Loucy (cell line): ENCODE data around the gene ZBED3.

Source experiments
- EZH2phosphoT487 ChIP-seq: fragments of 200-600 bp; IDR thresholded peaks from 2 replicates; pipeline ENCODE4 v1.6.1; 2018; ENCODE audit warnings: antibody characterized with exemption, mild to moderate bottlenecking, moderate library complexity, borderline replicate concordance
- TF ChIP-seq, protein P1 (sequence below): fragments of 200-600 bp; sonication (generic); conservative IDR thresholded peaks from 2 replicates; pipeline ENCODE4 v1.5.1; 2014; ENCODE audit warnings: mild to moderate bottlenecking, antibody characterized with exemption, low read length

DNA sequence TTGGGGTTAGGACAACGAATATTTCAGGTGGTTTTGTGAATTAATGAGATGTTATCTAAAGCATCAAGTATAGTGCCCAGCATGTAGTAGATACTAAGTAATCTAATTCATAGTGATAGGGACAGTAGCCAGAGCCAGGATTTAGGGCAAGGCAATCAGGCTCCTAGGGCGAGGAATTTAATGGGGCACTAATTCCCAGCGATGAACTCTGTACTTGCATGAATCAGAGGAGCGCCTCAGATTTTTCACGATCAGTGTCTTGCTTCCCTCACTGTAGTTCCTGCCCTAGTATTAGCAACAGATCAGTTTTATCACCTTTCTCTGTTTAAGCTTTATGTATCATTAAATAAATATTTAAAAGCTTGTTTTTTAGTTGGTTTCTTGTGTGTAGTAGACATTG is 53.7 kb downstream of the ZBED3 start:
- TF ChIP-seq, protein P1, sequence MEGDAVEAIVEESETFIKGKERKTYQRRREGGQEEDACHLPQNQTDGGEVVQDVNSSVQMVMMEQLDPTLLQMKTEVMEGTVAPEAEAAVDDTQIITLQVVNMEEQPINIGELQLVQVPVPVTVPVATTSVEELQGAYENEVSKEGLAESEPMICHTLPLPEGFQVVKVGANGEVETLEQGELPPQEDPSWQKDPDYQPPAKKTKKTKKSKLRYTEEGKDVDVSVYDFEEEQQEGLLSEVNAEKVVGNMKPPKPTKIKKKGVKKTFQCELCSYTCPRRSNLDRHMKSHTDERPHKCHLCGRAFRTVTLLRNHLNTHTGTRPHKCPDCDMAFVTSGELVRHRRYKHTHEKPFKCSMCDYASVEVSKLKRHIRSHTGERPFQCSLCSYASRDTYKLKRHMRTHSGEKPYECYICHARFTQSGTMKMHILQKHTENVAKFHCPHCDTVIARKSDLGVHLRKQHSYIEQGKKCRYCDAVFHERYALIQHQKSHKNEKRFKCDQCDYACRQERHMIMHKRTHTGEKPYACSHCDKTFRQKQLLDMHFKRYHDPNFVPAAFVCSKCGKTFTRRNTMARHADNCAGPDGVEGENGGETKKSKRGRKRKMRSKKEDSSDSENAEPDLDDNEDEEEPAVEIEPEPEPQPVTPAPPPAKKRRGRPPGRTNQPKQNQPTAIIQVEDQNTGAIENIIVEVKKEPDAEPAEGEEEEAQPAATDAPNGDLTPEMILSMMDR = no peak
- TF ChIP-seq EZH2phosphoT487 = no peak
